Common myeloid progenitor, CD34-positive (primary cell): ENCODE data around the gene CNTFR.

Source experiments
- CTCF ChIA-PET: fragments of 350-600 bp; sonication (Branson Sonifier 250); formaldehyde crosslinking; loops from one replicate; lab custom pipeline; 2021; ENCODE audit warnings: antibody characterized with exemption; lab: Charles Lee
- POLR2A ChIA-PET: fragments of 350-600 bp; sonication (Branson Sonifier 250); formaldehyde crosslinking; loops from one replicate; lab custom pipeline; 2021; ENCODE audit warnings: antibody characterized with exemption; lab: Charles Lee
- DNase-seq, 3 donors: peaks; one replicate each; pipeline versions ENCODE4 v3.0.0 to v3.0.0-alpha.2; 2013
- H3K27ac ChIP-seq, 2 experiments: 1 replicate in 1 of 2; 2 replicates in 1 of 2; pipeline ENCODE4 v1.7.0; 2013; ENCODE audit warnings: inconsistent platforms in 2 of 2, low read length in 2 of 2, mild to moderate bottlenecking in 2 of 2, low read depth in 1 of 2, moderate library complexity in 1 of 2; ENCODE audit not compliant: severe bottlenecking in 2 of 2, insufficient read depth in 1 of 2, poor library complexity in 1 of 2
- H3K27me3 ChIP-seq, 5 experiments: replicated peaks in 2 of 5; 1 replicate in 3 of 5; 2 replicates in 2 of 5; pipeline versions ENCODE4 v1.6.1 to v1.7.0; 2013; ENCODE audit warnings: low read length in 4 of 5, mild to moderate bottlenecking in 2 of 5, moderate library complexity in 2 of 5, inconsistent platforms in 1 of 5; ENCODE audit not compliant: insufficient read depth in 5 of 5, control insufficient read depth in 4 of 5
- H3K36me3 ChIP-seq, 4 experiments: 1 replicate in 2 of 4; 2 replicates in 2 of 4; pipeline versions ENCODE4 v1.6.1 to v1.7.0; 2013; ENCODE audit warnings: low read length in 3 of 4, control low read depth in 1 of 4, mild to moderate bottlenecking in 1 of 4; ENCODE audit not compliant: control insufficient read depth in 4 of 4, insufficient read depth in 4 of 4
- H3K4me1 ChIP-seq, 4 experiments: 1 replicate in 3 of 4; 2 replicates in 1 of 4; pipeline versions ENCODE4 v1.6.1 to v1.7.1; 2013; ENCODE audit warnings: low read length in 3 of 4, mild to moderate bottlenecking in 3 of 4, control low read depth in 1 of 4, inconsistent platforms in 1 of 4, moderate library complexity in 1 of 4; ENCODE audit not compliant: control insufficient read depth in 4 of 4, insufficient read depth in 4 of 4; ENCODE audit errors: control extremely low read depth in 1 of 4
- H3K4me3 ChIP-seq, 7 experiments: 1 replicate in 4 of 7; 2 replicates in 3 of 7; pipeline versions ENCODE4 v1.5.1 to v1.7.0; 2013; ENCODE audit warnings: mild to moderate bottlenecking in 7 of 7, low read length in 6 of 7, moderate library complexity in 6 of 7, inconsistent platforms in 2 of 7, low read depth in 2 of 7, control low read depth in 1 of 7; ENCODE audit not compliant: insufficient read depth in 4 of 7, control insufficient read depth in 1 of 7; ENCODE audit errors: extremely low read depth in 1 of 7
- H3K9me3 ChIP-seq, 5 experiments: 1 replicate in 4 of 5; 2 replicates in 1 of 5; pipeline versions ENCODE4 v1.6.1 to v1.7.1; 2013; ENCODE audit warnings: low read length in 4 of 5, mild to moderate bottlenecking in 2 of 5, inconsistent platforms in 1 of 5, low read depth in 1 of 5, moderate library complexity in 1 of 5; ENCODE audit not compliant: control insufficient read depth in 4 of 5, insufficient read depth in 2 of 5; ENCODE audit errors: control extremely low read depth in 1 of 5
- WGBS: methylation state at CpG from one replicate; pipeline ENCODE4 v1.1.5; 2013; ENCODE audit not compliant: insufficient coverage; 5-methylcytosine and 5-hydroxymethylcytosine counted together

Gene CNTFR

DNA sequence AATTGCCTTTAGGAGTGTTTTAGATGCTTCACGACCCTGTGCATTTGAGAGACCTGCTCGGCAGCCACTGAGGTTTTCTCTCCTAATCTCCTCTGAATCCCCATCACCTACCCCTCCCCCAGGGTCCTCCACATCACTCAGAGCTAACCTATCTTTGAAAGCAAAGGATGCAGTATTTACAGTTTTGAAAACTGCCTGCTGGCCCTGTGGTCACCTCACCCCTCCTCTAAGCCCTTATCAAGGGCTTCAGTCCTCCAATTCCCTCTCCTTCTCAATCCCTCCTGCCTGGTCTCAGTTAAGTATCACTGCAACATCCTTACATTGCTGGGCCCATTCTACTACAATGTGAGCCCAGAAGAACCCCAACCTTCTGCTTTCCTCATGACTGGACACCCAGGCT is 17.8 kb upstream of the CNTFR start:
- POLR2A ChIA-PET: no interaction called here

GRCh38 chr9:34606905-34607304 is 17.4 kb upstream of the CNTFR start:
- H3K27me3 ChIP-seq: peaks cover 0 to 8% (median 6%) of the 10 kb centered on the region in 5 experiments
- CTCF ChIA-PET: interaction anchor here (0.7 to 17.0 kb wide), 10 partner anchors 11 to 231 kb away, joined by 3 to 293 read pairs (median 6); partner anchors contain the start of genes ARID3C, DCTN3 and SIGMAR1
- POLR2A ChIA-PET: no interaction called here

More for the DNA sequence above, 17.8 kb upstream of the CNTFR start:
- peaks cover 0 to 7% (median 0%) of the 10 kb centered on the region in 4 experiments for H3K36me3 ChIP-seq
- H3K27ac ChIP-seq: no peak overlapping the region
- peaks cover 0 to 8% (median 5%) of the 10 kb centered on the region in 5 experiments for H3K27me3 ChIP-seq
- H3K9me3 ChIP-seq: no peaks in the 10 kb centered on the region
- DNase-seq: no peak
- H3K4me3 ChIP-seq: no peak overlapping the region
- CTCF ChIA-PET: interaction anchor here (0.7 to 17.0 kb wide), 10 partner anchors 10 to 232 kb away, joined by 3 to 293 read pairs (median 6); partner anchors contain the start of genes ARID3C, DCTN3 and SIGMAR1
- H3K4me1 ChIP-seq: peaks cover 0 to 18% (median 12%) of the 10 kb centered on the region in 4 experiments
- WGBS: 83% methylated on average over 2 of the region's 2 CpGs

GRCh38 chr9:34606190-34606589 is 16.7 kb upstream of the CNTFR start:
- ChIA-PET POLR2A (no interaction called here), CTCF (interaction anchor here (0.9 to 17.0 kb wide), 9 partner anchors 13 to 170 kb away, joined by 3 to 293 read pairs (median 7); partner anchors contain the start of genes ARID3C, DCTN3 and SIGMAR1)
- Histone ChIP-seq H3K4me1 (peaks cover 0 to 9% (median 4%) of the 10 kb centered on the region in 4 experiments), H3K27me3 (peaks cover 0 to 8% (median 6%) of the 10 kb centered on the region in 5 experiments), H3K9me3 (no peaks in the 10 kb centered on the region), H3K27ac (no peak overlapping the region), H3K36me3 (peaks cover 0 to 7% (median 0%) of the 10 kb centered on the region in 4 experiments), H3K4me3 (no peak overlapping the region)
- no peak for DNase-seq

More at GRCh38 chr9:34606905-34607304, 17.4 kb upstream of the CNTFR start:
- DNase-seq: no peak
- Histone ChIP-seq H3K36me3 (peaks cover 0 to 7% (median 0%) of the 10 kb centered on the region in 4 experiments), H3K9me3 (no peaks in the 10 kb centered on the region), H3K4me1 (peaks cover 0 to 15% (median 9%) of the 10 kb centered on the region in 4 experiments), H3K4me3 (no peak overlapping the region), H3K27ac (no peak overlapping the region)
- WGBS: 93% methylated on average over 1 of the region's 3 CpGs

DNA sequence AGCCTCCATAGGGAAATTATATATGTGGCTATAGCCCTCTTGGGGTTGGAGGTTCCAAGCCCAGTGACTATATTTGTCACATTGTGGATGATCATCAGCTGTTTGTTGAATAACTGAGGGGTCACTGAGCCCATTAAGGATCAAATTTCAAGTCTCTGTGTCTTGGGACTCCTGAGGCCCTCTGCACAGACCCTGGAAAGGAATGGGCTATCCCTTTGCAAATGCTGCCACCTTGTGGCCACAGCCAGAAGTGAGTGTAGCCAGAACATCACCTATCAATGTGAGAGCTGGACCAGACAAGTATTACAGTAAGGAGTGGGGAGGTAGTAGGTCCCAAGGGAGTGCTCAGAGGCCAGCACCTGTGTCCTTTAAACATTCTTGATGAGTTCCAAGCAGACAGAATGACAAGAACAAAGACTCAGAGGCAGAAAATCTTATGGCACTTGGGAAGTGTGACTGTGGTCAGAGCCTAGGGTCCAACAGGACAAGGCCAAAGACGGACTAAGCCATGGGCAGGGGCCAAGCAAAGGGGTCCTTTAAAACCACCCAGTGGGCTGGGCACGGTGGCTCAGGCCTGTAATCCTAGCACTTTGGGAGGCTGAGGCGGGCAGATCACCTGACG is 14.2 kb upstream of the CNTFR start:
- Histone ChIP-seq H3K36me3 (no peaks in the 10 kb centered on the region), H3K4me3 (no peak overlapping the region), H3K27me3 (peaks cover 0 to 14% (median 7%) of the 10 kb centered on the region in 5 experiments), H3K4me1 (no peaks in the 10 kb centered on the region), H3K27ac (no peak overlapping the region), H3K9me3 (no peaks in the 10 kb centered on the region)
- CTCF ChIA-PET: interaction anchor here (0.6 to 17.0 kb wide), 27 partner anchors 10 to 270 kb away, joined by 3 to 293 read pairs (median 5); partner anchors contain the start of genes ARID3C and SIGMAR1
- WGBS: 52% methylated on average over 3 of the region's 4 CpGs
- DNase-seq: peak; percentile 68 to 88 (median 80)
- POLR2A ChIA-PET: no interaction called here

- ChIA-PET POLR2A (interaction anchor here (0.7 kb wide), 1 partner anchor 198 kb away, joined by 3 read pairs; no protein-coding TSS in a partner anchor), CTCF (interaction anchor here (0.9 to 17.0 kb wide), 13 partner anchors 7 to 270 kb away, joined by 3 to 293 read pairs (median 6); partner anchors contain the start of genes ARID3C, RPP25L and SIGMAR1)
- H3K4me3 ChIP-seq: no peak overlapping the region
- H3K9me3 ChIP-seq: no peaks in the 10 kb centered on the region
- no peaks in the 10 kb centered on the region for H3K4me1 ChIP-seq
- DNase-seq: no peak
- no peaks in the 10 kb centered on the region for H3K36me3 ChIP-seq
- peaks cover 0 to 15% (median 10%) of the 10 kb centered on the region in 5 experiments for H3K27me3 ChIP-seq
- 100% methylated on average over 4 of the region's 6 CpGs for WGBS
- H3K27ac ChIP-seq: no peak overlapping the region
These were observed 12.5 kb upstream of the CNTFR start for GRCh38 chr9:34601937-34602573.

DNA sequence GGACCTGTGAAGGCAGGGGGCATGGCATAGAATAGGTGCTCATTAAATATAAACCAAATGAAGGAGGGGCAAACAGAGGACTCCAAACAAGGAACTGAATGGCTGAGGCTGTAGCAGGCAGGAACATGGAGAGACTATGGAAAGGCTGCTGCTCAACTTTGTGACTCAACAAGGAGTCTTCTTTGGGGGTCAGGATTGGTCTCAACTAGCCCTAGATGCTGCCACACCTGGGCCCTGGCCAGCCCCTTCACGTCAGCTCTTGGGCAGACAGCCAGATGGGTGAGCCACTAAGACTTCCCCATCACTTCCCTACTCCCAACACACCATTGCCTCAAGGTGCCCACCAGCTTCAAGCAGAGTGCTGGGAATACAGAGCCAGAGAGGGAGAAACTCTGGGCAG is 11.4 kb upstream of the CNTFR start:
- Histone ChIP-seq H3K27me3 (peaks cover 0 to 23% (median 12%) of the 10 kb centered on the region in 5 experiments), H3K36me3 (no peaks in the 10 kb centered on the region), H3K27ac (no peak overlapping the region), H3K4me3 (no peak overlapping the region), H3K4me1 (no peaks in the 10 kb centered on the region), H3K9me3 (no peaks in the 10 kb centered on the region)
- DNase-seq: no peak
- WGBS: 13% methylated on average over 1 of the region's 1 CpG
- ChIA-PET CTCF (interaction anchor here (0.6 to 1.9 kb wide), 9 partner anchors 8 to 315 kb away, joined by 3 to 7 read pairs (median 3); no protein-coding TSS in a partner anchor), POLR2A (no interaction called here)
